Gastrocnemius medialis (tissue), 4 donors: ENCODE data around the gene CYTH3.

Source experiments
- CTCF ChIP-seq, 5 experiments: fragments of 450-650 bp in 3 of 5; fragments of 200-600 bp in 2 of 5; sonication (generic) in 2 of 5; IDR thresholded peaks in 4 of 5; conservative IDR thresholded peaks in 1 of 5; 1 replicate in 4 of 5; 2 replicates in 1 of 5; pipeline ENCODE4 v1.5.1; 2016 to 2019; ENCODE audit warnings: antibody characterized with exemption in 5 of 5, mild to moderate bottlenecking in 3 of 5, moderate library complexity in 3 of 5
- POLR2A ChIP-seq, 2 donors: fragments of 450-650 bp; IDR thresholded peaks; one replicate each; pipeline ENCODE4 v1.6.1; 2017; ENCODE audit warnings: antibody characterized with exemption in 2 of 2, mild to moderate bottlenecking in 2 of 2, moderate library complexity in 2 of 2

DNA sequence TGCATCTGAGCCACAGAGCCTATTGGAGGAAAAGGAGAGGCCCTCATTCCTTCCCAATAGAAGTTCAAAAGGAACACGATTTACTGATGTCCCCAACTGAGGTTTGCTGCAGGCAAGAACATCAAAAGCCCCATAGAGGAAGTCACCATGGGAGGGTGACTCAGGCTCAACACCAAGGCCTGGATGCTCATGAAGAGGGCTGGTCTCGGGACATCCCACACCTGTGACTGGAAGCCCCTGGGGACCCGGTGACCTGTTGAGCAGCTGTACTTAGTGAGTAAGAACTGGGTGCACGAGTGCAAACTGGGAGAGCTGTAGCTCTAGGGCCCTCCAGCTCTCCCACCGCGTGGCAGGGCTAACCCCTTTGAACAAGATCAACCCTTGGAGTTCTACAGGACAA is 38.0 kb downstream of the CYTH3 start:
- no peak for TF ChIP-seq CTCF (IDR thresholded peaks at IDR 0.05 in 4 of 5, conservative IDR thresholded peaks at IDR 0.05 in 1 of 5)
- no peak for TF ChIP-seq POLR2A (IDR thresholded peaks at IDR 0.05)
